ENCODE data around the gene NEU2. TPM values are rescaled to one million over a fixed set of nuclear protein-coding genes. Genes with fewer than 3 reads are reported as not detected.

Gene NEU2
- total RNA-seq, 2 donors from 2014 or later, result not detected

GRCh38 chr2:233003658-233004555, 28.6 kb upstream of the NEU2 start:
- DNase-seq (no peak), ATAC-seq (no peak)
- Histone ChIP-seq H3K4me3 (no peak overlapping the region), H3K36me3 (replicated peaks in 1 of 2; ENCODE audit: insufficient read depth in 1 of 2, low read depth in 2 of 2) (no peaks in the 10 kb centered on the region), H3K27me3 (no peaks in the 10 kb centered on the region), H3K4me1 (no peaks in the 10 kb centered on the region), H3K27ac (no peak overlapping the region), H3K9me3 (no peaks in the 10 kb centered on the region)
- WGBS, 2 donors, result 82 to 86% methylated on average over 9 of the region's 9 CpGs
- intact Hi-C loops (cut with DNase I), result no loop called here
- TF ChIP-seq CTCF (IDR thresholded peaks at IDR 0.05) (no peak), POLR2A (IDR thresholded peaks at IDR 0.05) (no peak)

- Histone ChIP-seq H3K4me1 (no peaks in the 10 kb centered on the region), H3K27me3 (no peaks in the 10 kb centered on the region), H3K4me3 (no peak overlapping the region), H3K9me3 (no peaks in the 10 kb centered on the region), H3K27ac (no peak overlapping the region), H3K36me3 (replicated peaks in 1 of 2; ENCODE audit: insufficient read depth in 1 of 2, low read depth in 2 of 2) (no peaks in the 10 kb centered on the region)
- TF ChIP-seq POLR2A (IDR thresholded peaks at IDR 0.05) (no peak), CTCF (IDR thresholded peaks at IDR 0.05) (no peak)
- intact Hi-C loops (cut with DNase I), result no loop called here
- 82 to 92% methylated on average over 3 to 6 of the region's 6 CpGs for WGBS, 2 donors
- DNase-seq (no peak), ATAC-seq (no peak)
Observed at GRCh38 chr2:233005096-233005495, 27.4 kb upstream of the NEU2 start.

- no peaks in the 10 kb centered on the region for H3K27me3 ChIP-seq
- H3K36me3 ChIP-seq (replicated peaks in 1 of 2; ENCODE audit: insufficient read depth in 1 of 2, low read depth in 2 of 2), result no peaks in the 10 kb centered on the region
- no peak overlapping the region for H3K4me3 ChIP-seq
- 92 to 96% methylated on average over 6 of the region's 6 CpGs for WGBS, 2 donors
- H3K4me1 ChIP-seq, result peaks cover 11% of the 10 kb centered on the region
- TF ChIP-seq CTCF (IDR thresholded peaks at IDR 0.05) (no peak), POLR2A (IDR thresholded peaks at IDR 0.05) (no peak)
- intact Hi-C loops (cut with DNase I), result no loop called here
- no peak overlapping the region for H3K27ac ChIP-seq
- H3K9me3 ChIP-seq, result no peaks in the 10 kb centered on the region
- DNase-seq, result no peak
- ATAC-seq, result no peak
Observed at GRCh38 chr2:233006648-233007047, 25.8 kb upstream of the NEU2 start.

- no peak overlapping the region for H3K4me3 ChIP-seq
- no peak overlapping the region for H3K27ac ChIP-seq
- intact Hi-C loops (cut with DNase I), result no loop called here
- DNase-seq (no peak), ATAC-seq (no peak)
- peaks cover 17% of the 10 kb centered on the region for H3K4me1 ChIP-seq
- no peaks in the 10 kb centered on the region for H3K9me3 ChIP-seq
- TF ChIP-seq POLR2A (IDR thresholded peaks at IDR 0.05) (no peak), CTCF (IDR thresholded peaks at IDR 0.05) (no peak)
- 80 to 91% methylated on average over 7 of the region's 7 CpGs for WGBS, 2 donors
- H3K36me3 ChIP-seq (replicated peaks in 1 of 2; ENCODE audit: insufficient read depth in 1 of 2, low read depth in 2 of 2), result no peaks in the 10 kb centered on the region
- no peaks in the 10 kb centered on the region for H3K27me3 ChIP-seq
Observed at GRCh38 chr2:233007270-233007669, 25.2 kb upstream of the NEU2 start.

GRCh38 chr2:233007739-233008138, 24.7 kb upstream of the NEU2 start:
- no peak overlapping the region for H3K4me3 ChIP-seq
- DNase-seq (no peak), ATAC-seq (no peak)
- intact Hi-C loops (cut with DNase I), result no loop called here
- WGBS, 2 donors, result 60 to 68% methylated on average over 3 of the region's 3 CpGs
- no peaks in the 10 kb centered on the region for H3K36me3 ChIP-seq (replicated peaks in 1 of 2; ENCODE audit: insufficient read depth in 1 of 2, low read depth in 2 of 2)
- no peak overlapping the region for H3K27ac ChIP-seq
- TF ChIP-seq POLR2A (IDR thresholded peaks at IDR 0.05) (no peak), CTCF (IDR thresholded peaks at IDR 0.05) (no peak)
- H3K9me3 ChIP-seq, result no peaks in the 10 kb centered on the region
- H3K27me3 ChIP-seq, result no peaks in the 10 kb centered on the region
- H3K4me1 ChIP-seq, result peaks cover 22% of the 10 kb centered on the region
